WTC11 (cell line): ENCODE measurements around the gene LCMT2. TPM values are rescaled to one million over a fixed set of nuclear protein-coding genes. Genes with fewer than 3 reads are reported as not detected.

Source experiments
- ATAC-seq: fragments of 200-7000 bp; cut with Tn5 transposase; 2 replicates; pipeline ENCODE4 v1.10.0; 2021; ENCODE audit warnings: mild to moderate bottlenecking, moderate library complexity
- CTCF ChIA-PET: fragments of 300-600 bp; sonication (Branson Sonifier 250); formaldehyde crosslinking; loops from one replicate; lab custom pipeline; 2021; ENCODE audit warnings: antibody characterized with exemption; lab: Charles Lee
- POLR2A ChIA-PET: fragments of 350-600 bp; sonication (Branson Sonifier 250); formaldehyde crosslinking; loops from one replicate; lab custom pipeline; 2021; ENCODE audit warnings: antibody characterized with exemption; lab: Charles Lee
- DNase-seq: peaks from one replicate; pipeline ENCODE4 v3.0.0; 2021; ENCODE audit warnings: low spot score
- H3K27ac Mint-ChIP-seq: 2 replicates; pipeline ENCODE4 v1.8.0; 2021; ENCODE audit warnings: mixed read lengths
- H3K27me3 Mint-ChIP-seq: 2 replicates; pipeline ENCODE4 v1.8.0; 2021; ENCODE audit warnings: low read depth, mild to moderate bottlenecking, moderate library complexity, mixed read lengths
- H3K36me3 Mint-ChIP-seq: 2 replicates; pipeline ENCODE4 v1.8.0; 2021; ENCODE audit warnings: mixed read lengths
- H3K4me1 Mint-ChIP-seq: 2 replicates; pipeline ENCODE4 v1.8.0; 2022; ENCODE audit warnings: mixed read lengths
- H3K4me3 Mint-ChIP-seq: 2 replicates; pipeline ENCODE4 v1.8.0; 2021; ENCODE audit warnings: mild to moderate bottlenecking, moderate library complexity, mixed read lengths
- H3K9me3 Mint-ChIP-seq: 2 replicates; pipeline ENCODE4 v1.8.0; 2021; ENCODE audit warnings: mixed read lengths
- CBFB ChIP-seq: sonication (generic); formaldehyde crosslinking; IDR thresholded peaks from 2 replicates; pipeline ENCODE4 v1.8.1; 2022; ENCODE audit warnings: mild to moderate bottlenecking, low read depth, missing genetic modification reagents
- CREB1 ChIP-seq: sonication (generic); formaldehyde crosslinking; IDR thresholded peaks from 2 replicates; pipeline ENCODE4 v1.8.0; 2023; ENCODE audit warnings: mild to moderate bottlenecking, missing genetic modification reagents
- E2F5 ChIP-seq: sonication (generic); formaldehyde crosslinking; IDR thresholded peaks from 2 replicates; pipeline ENCODE4 v1.8.1; 2022; ENCODE audit warnings: mild to moderate bottlenecking, moderate library complexity, missing genetic modification reagents
- FOXP1 ChIP-seq: sonication (generic); formaldehyde crosslinking; IDR thresholded peaks from 2 replicates; pipeline ENCODE4 v1.8.0; 2022; ENCODE audit warnings: missing genetic modification reagents, mild to moderate bottlenecking, moderate library complexity, borderline replicate concordance
- MLX ChIP-seq: sonication (generic); formaldehyde crosslinking; IDR thresholded peaks from 2 replicates; pipeline ENCODE4 v1.8.1; 2023; ENCODE audit warnings: mild to moderate bottlenecking, missing genetic modification reagents, moderate library complexity
- MXD4 ChIP-seq: fragments of 250-450 bp; sonication (Bioruptor Pico); IDR thresholded peaks from 2 replicates; pipeline ENCODE4 v1.8.0; 2021; ENCODE audit warnings: mild to moderate bottlenecking, moderate library complexity, borderline replicate concordance
- NFE2L1 ChIP-seq: sonication (generic); formaldehyde crosslinking; IDR thresholded peaks from 2 replicates; pipeline ENCODE4 v1.8.1; 2023; ENCODE audit warnings: missing genetic modification reagents
- NR1H2 ChIP-seq: sonication (generic); formaldehyde crosslinking; IDR thresholded peaks from 2 replicates; pipeline ENCODE4 v1.9.0; 2021; ENCODE audit warnings: mild to moderate bottlenecking, moderate library complexity, missing genetic modification reagents
- NR2C2 ChIP-seq: sonication (generic); formaldehyde crosslinking; IDR thresholded peaks from 2 replicates; pipeline ENCODE4 v1.8.0; 2022; ENCODE audit warnings: mild to moderate bottlenecking, missing genetic modification reagents
- PRDM15 ChIP-seq: sonication (generic); formaldehyde crosslinking; IDR thresholded peaks from 2 replicates; pipeline ENCODE4 v1.8.0; 2022; ENCODE audit warnings: missing genetic modification reagents
- PRRX2 ChIP-seq: fragments of 250-450 bp; sonication (Bioruptor Pico); IDR thresholded peaks from 2 replicates; pipeline ENCODE4 v1.8.0; 2021; ENCODE audit warnings: mild to moderate bottlenecking
- SMAD4 ChIP-seq: sonication (generic); formaldehyde crosslinking; IDR thresholded peaks from 2 replicates; pipeline ENCODE4 v1.8.0; 2022; ENCODE audit warnings: mild to moderate bottlenecking, missing genetic modification reagents
- STAT6 ChIP-seq: sonication (generic); formaldehyde crosslinking; conservative IDR thresholded peaks from 2 replicates; pipeline ENCODE4 v1.8.1; 2023; ENCODE audit warnings: mild to moderate bottlenecking, low read depth, missing genetic modification reagents, moderate library complexity
- TCF7 ChIP-seq: sonication (generic); formaldehyde crosslinking; IDR thresholded peaks from 2 replicates; pipeline ENCODE4 v1.8.0; 2022; ENCODE audit warnings: mild to moderate bottlenecking, low read depth, missing genetic modification reagents, moderate library complexity
- ZNF138 ChIP-seq: sonication (generic); formaldehyde crosslinking; conservative IDR thresholded peaks from 2 replicates; pipeline ENCODE4 v1.8.1; 2022; ENCODE audit warnings: mild to moderate bottlenecking, moderate library complexity, missing genetic modification reagents
- ZNF317 ChIP-seq: sonication (generic); formaldehyde crosslinking; IDR thresholded peaks from 2 replicates; pipeline ENCODE4 v1.8.1; 2023; ENCODE audit warnings: low read depth, mild to moderate bottlenecking, moderate library complexity, missing genetic modification reagents, borderline replicate concordance
- total RNA-seq: library from RNA; stranded (reverse); gene quantifications from 3 replicates; pipeline ENCODE4 v1.2.3, GENCODE V29; 2021
- TF ChIP-seq, protein P1 (sequence below): fragments of 250-450 bp; sonication (Bioruptor Pico); IDR thresholded peaks from 2 replicates; pipeline ENCODE4 v1.9.0; 2021; ENCODE audit warnings: moderate library complexity, mild to moderate bottlenecking, inconsistent platforms, borderline replicate concordance
- TF ChIP-seq, protein P2 (sequence below): sonication (generic); formaldehyde crosslinking; IDR thresholded peaks from 2 replicates; pipeline ENCODE4 v1.8.0; 2022; ENCODE audit warnings: mild to moderate bottlenecking, missing genetic modification reagents
- TF ChIP-seq, protein P3 (sequence below): sonication (generic); formaldehyde crosslinking; IDR thresholded peaks from 2 replicates; pipeline ENCODE4 v1.8.0; 2022; ENCODE audit warnings: mild to moderate bottlenecking, missing genetic modification reagents
- TF ChIP-seq, protein P4 (sequence below): sonication (generic); formaldehyde crosslinking; IDR thresholded peaks from 2 replicates; pipeline ENCODE4 v1.8.0; 2023; ENCODE audit warnings: missing genetic modification reagents, mild to moderate bottlenecking, borderline replicate concordance

LCMT2 gene
- total RNA-seq, 1 experiment from 2014 or later, result 7.6 TPM

DNA sequence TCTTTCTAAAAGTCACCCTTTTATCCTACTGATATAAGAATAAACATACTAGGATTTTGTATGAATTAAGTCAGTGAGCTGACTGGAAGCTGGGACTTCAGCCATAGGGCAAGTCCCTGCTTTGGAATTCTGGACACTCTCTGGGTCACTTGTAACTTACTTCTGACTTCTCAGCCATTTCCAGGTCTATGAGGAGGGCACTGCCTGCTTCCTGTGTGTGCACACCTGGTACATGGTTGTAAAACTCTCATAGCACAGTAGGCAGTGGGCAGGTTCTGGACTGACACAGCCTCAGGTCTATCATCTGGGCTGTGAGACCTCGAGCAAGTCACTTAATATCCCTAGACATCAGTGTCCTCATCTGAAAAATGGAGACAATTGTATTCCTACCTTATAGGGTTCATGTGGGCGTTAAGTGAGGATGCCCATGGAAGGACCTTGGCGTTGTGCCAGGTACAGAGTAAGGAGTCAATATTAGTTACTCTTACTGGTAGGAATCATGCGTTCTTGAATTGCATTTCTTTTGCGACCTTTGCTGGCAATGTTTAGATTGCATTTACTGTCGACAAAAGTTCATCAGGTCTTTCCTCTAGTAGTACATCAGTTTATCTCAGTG, 36.2 kb downstream of the LCMT2 start (continued):
- no peak for TF ChIP-seq STAT6 (CRISPR knock-in tag)
- TF ChIP-seq, protein P1, sequence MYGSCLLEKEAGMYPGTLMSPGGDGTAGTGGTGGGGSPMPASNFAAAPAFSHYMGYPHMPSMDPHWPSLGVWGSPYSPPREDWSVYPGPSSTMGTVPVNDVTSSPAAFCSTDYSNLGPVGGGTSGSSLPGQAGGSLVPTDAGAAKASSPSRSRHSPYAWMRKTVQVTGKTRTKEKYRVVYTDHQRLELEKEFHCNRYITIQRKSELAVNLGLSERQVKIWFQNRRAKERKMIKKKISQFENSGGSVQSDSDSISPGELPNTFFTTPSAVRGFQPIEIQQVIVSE (CRISPR knock-in tag), result no peak

GRCh38 chr15:43293432-43293831, 36.9 kb downstream of the LCMT2 start:
- Mint-ChIP-seq H3K27ac (no peak overlapping the region), H3K36me3 (no peaks in the 10 kb centered on the region), H3K9me3 (no peaks in the 10 kb centered on the region), H3K4me1 (peaks cover 25% of the 10 kb centered on the region), H3K27me3 (peaks cover 8% of the 10 kb centered on the region), H3K4me3 (peak overlapping the region; percentile 61)
- DNase-seq (peak; percentile 67), ATAC-seq (peak; percentile 95)
- ChIA-PET CTCF (interaction anchor here (1.0 to 1.7 kb wide), 6 partner anchors 8 to 89 kb away, joined by 3 to 14 read pairs (median 8); partner anchors contain the start of gene TGM7), POLR2A (no interaction called here)
- TF ChIP-seq E2F5 (CRISPR knock-in tag), result no peak
- no peak for TF ChIP-seq TCF7
- TF ChIP-seq FOXP1 (CRISPR knock-in tag), result no peak
- TF ChIP-seq ZNF138, result no peak
- no peak for TF ChIP-seq NR1H2
- TF ChIP-seq CBFB (CRISPR knock-in tag), result no peak
- TF ChIP-seq NR2C2, result no peak
- TF ChIP-seq CREB1 (CRISPR knock-in tag), result no peak
- no peak for TF ChIP-seq MXD4
- TF ChIP-seq MLX (CRISPR knock-in tag), result no peak
- TF ChIP-seq NFE2L1 (CRISPR knock-in tag), result no peak
- no peak for TF ChIP-seq PRRX2 (CRISPR knock-in tag)
- TF ChIP-seq, protein P2, sequence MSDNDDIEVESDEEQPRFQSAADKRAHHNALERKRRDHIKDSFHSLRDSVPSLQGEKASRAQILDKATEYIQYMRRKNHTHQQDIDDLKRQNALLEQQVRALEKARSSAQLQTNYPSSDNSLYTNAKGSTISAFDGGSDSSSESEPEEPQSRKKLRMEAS (CRISPR knock-in tag), result no peak; the same call in 1 of the 2 replicates
- TF ChIP-seq, protein P3, sequence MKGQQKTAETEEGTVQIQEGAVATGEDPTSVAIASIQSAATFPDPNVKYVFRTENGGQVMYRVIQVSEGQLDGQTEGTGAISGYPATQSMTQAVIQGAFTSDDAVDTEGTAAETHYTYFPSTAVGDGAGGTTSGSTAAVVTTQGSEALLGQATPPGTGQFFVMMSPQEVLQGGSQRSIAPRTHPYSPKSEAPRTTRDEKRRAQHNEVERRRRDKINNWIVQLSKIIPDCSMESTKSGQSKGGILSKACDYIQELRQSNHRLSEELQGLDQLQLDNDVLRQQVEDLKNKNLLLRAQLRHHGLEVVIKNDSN (CRISPR knock-in tag), result no peak
- TF ChIP-seq PRDM15 (CRISPR knock-in tag), result no peak
- TF ChIP-seq SMAD4, result no peak
- TF ChIP-seq ZNF317, result no peak
- TF ChIP-seq, protein P4, sequence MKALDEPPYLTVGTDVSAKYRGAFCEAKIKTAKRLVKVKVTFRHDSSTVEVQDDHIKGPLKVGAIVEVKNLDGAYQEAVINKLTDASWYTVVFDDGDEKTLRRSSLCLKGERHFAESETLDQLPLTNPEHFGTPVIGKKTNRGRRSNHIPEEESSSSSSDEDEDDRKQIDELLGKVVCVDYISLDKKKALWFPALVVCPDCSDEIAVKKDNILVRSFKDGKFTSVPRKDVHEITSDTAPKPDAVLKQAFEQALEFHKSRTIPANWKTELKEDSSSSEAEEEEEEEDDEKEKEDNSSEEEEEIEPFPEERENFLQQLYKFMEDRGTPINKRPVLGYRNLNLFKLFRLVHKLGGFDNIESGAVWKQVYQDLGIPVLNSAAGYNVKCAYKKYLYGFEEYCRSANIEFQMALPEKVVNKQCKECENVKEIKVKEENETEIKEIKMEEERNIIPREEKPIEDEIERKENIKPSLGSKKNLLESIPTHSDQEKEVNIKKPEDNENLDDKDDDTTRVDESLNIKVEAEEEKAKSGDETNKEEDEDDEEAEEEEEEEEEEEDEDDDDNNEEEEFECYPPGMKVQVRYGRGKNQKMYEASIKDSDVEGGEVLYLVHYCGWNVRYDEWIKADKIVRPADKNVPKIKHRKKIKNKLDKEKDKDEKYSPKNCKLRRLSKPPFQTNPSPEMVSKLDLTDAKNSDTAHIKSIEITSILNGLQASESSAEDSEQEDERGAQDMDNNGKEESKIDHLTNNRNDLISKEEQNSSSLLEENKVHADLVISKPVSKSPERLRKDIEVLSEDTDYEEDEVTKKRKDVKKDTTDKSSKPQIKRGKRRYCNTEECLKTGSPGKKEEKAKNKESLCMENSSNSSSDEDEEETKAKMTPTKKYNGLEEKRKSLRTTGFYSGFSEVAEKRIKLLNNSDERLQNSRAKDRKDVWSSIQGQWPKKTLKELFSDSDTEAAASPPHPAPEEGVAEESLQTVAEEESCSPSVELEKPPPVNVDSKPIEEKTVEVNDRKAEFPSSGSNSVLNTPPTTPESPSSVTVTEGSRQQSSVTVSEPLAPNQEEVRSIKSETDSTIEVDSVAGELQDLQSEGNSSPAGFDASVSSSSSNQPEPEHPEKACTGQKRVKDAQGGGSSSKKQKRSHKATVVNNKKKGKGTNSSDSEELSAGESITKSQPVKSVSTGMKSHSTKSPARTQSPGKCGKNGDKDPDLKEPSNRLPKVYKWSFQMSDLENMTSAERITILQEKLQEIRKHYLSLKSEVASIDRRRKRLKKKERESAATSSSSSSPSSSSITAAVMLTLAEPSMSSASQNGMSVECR, result no peak
